WTC11 (cell line): Measurements from ENCODE around the gene TMEM198. TPM values are rescaled to one million over a fixed set of nuclear protein-coding genes. Genes with fewer than 3 reads are reported as not detected.

Experiments
- ATAC-seq: fragments of 200-7000 bp; cut with Tn5 transposase; 2 replicates; pipeline ENCODE4 v1.10.0; 2021; ENCODE audit warnings: mild to moderate bottlenecking, moderate library complexity
- CTCF ChIA-PET: fragments of 300-600 bp; sonication (Branson Sonifier 250); formaldehyde crosslinking; loops from one replicate; lab custom pipeline; 2021; ENCODE audit warnings: antibody characterized with exemption; lab: Charles Lee
- POLR2A ChIA-PET: fragments of 350-600 bp; sonication (Branson Sonifier 250); formaldehyde crosslinking; loops from one replicate; lab custom pipeline; 2021; ENCODE audit warnings: antibody characterized with exemption; lab: Charles Lee
- DNase-seq: peaks from one replicate; pipeline ENCODE4 v3.0.0; 2021; ENCODE audit warnings: low spot score
- H3K27ac Mint-ChIP-seq: 2 replicates; pipeline ENCODE4 v1.8.0; 2021; ENCODE audit warnings: mixed read lengths
- H3K27me3 Mint-ChIP-seq: 2 replicates; pipeline ENCODE4 v1.8.0; 2021; ENCODE audit warnings: low read depth, mild to moderate bottlenecking, moderate library complexity, mixed read lengths
- H3K36me3 Mint-ChIP-seq: 2 replicates; pipeline ENCODE4 v1.8.0; 2021; ENCODE audit warnings: mixed read lengths
- H3K4me1 Mint-ChIP-seq: 2 replicates; pipeline ENCODE4 v1.8.0; 2022; ENCODE audit warnings: mixed read lengths
- H3K4me3 Mint-ChIP-seq: 2 replicates; pipeline ENCODE4 v1.8.0; 2021; ENCODE audit warnings: mild to moderate bottlenecking, moderate library complexity, mixed read lengths
- H3K9me3 Mint-ChIP-seq: 2 replicates; pipeline ENCODE4 v1.8.0; 2021; ENCODE audit warnings: mixed read lengths
- AR ChIP-seq: fragments of 250-450 bp; sonication (Bioruptor Pico); IDR thresholded peaks from 2 replicates; pipeline ENCODE4 v1.9.0; 2021; ENCODE audit warnings: mild to moderate bottlenecking
- ESRRA ChIP-seq: sonication (generic); formaldehyde crosslinking; IDR thresholded peaks from 2 replicates; pipeline ENCODE4 v1.8.1; 2022; ENCODE audit warnings: mild to moderate bottlenecking, missing genetic modification reagents, borderline replicate concordance
- ETV6 ChIP-seq: sonication (generic); formaldehyde crosslinking; IDR thresholded peaks from 2 replicates; pipeline ENCODE4 v1.8.1; 2022; ENCODE audit warnings: mild to moderate bottlenecking, missing genetic modification reagents
- FOXK1 ChIP-seq: sonication (generic); formaldehyde crosslinking; IDR thresholded peaks from 2 replicates; pipeline ENCODE4 v1.8.0; 2022; ENCODE audit warnings: mild to moderate bottlenecking, moderate library complexity, missing genetic modification reagents
- NR2C2 ChIP-seq: sonication (generic); formaldehyde crosslinking; IDR thresholded peaks from 2 replicates; pipeline ENCODE4 v1.8.0; 2022; ENCODE audit warnings: mild to moderate bottlenecking, missing genetic modification reagents
- SMAD4 ChIP-seq: sonication (generic); formaldehyde crosslinking; IDR thresholded peaks from 2 replicates; pipeline ENCODE4 v1.8.0; 2022; ENCODE audit warnings: mild to moderate bottlenecking, missing genetic modification reagents
- ZBTB43 ChIP-seq: sonication (generic); formaldehyde crosslinking; IDR thresholded peaks from 2 replicates; pipeline ENCODE4 v1.8.1; 2023; ENCODE audit warnings: mild to moderate bottlenecking, missing genetic modification reagents
- ZNF423 ChIP-seq: fragments of 250-450 bp; sonication (Bioruptor Pico); IDR thresholded peaks from 2 replicates; pipeline ENCODE4 v2.1.2; 2022; ENCODE audit warnings: mild to moderate bottlenecking, moderate library complexity
- total RNA-seq: library from RNA; stranded (reverse); gene quantifications from 3 replicates; pipeline ENCODE4 v1.2.3, GENCODE V29; 2021
- TF ChIP-seq, protein P1 (sequence below): sonication (generic); formaldehyde crosslinking; IDR thresholded peaks from 2 replicates; pipeline ENCODE4 v1.8.1; 2023; ENCODE audit warnings: mild to moderate bottlenecking, missing genetic modification reagents, moderate library complexity
- TF ChIP-seq, protein P2 (sequence below): sonication (generic); formaldehyde crosslinking; IDR thresholded peaks from 2 replicates; pipeline ENCODE4 v1.8.1; 2023; ENCODE audit warnings: mild to moderate bottlenecking, moderate library complexity, missing genetic modification reagents
- TF ChIP-seq, protein P3 (sequence below): sonication (generic); formaldehyde crosslinking; IDR thresholded peaks from 2 replicates; pipeline ENCODE4 v1.8.0; 2022; ENCODE audit warnings: mild to moderate bottlenecking, missing genetic modification reagents
- TF ChIP-seq, protein P4 (sequence below): sonication (generic); formaldehyde crosslinking; IDR thresholded peaks from 2 replicates; pipeline ENCODE4 v1.8.1; 2022; ENCODE audit warnings: low read depth, mild to moderate bottlenecking, moderate library complexity, missing genetic modification reagents, borderline replicate concordance

The TMEM198 gene
- total RNA-seq, 1 experiment from 2014 or later = 7.1 TPM

DNA sequence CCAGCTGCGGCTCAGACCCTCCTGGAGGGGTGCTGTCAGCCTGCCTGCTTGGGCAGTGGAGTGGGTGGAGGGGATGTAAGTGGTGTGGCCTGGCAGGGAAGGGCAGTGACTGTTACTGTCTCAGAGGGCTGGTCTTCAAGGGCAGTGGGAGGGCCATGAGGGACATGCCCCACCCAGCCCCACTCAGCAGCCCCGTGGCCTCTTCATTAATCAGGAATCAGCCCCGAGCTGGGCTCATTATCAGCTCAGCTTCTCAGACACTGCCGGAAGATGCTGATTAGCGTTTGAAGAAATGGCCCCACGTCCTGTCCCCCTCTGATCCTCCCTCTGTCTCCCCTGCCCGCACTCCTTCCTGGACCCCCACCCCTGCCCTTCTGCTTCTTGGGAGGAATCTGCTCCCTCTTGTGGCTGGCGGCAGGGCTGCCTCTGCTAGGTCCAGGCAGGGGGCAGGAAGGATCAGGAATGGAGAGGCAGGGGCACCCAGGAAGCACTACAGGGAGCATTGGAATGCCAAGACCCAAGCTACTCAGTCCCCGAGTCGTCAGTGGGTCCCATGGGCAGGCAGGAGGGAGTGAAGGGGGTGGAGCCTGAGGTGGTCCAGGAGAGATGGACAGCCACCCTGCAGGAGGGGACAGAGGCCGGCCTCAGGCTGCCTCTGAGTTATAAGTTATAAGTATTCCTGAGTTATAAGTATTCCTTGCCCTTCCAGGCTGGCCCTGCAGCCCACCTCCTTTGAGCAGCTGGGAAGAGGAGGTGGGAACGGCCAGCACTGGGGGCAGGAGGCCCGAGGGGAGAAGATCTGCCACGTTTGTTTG, 22.6 kb upstream of the TMEM198 start (continued):
- TF ChIP-seq ETV6 (CRISPR knock-in tag) = peak; percentile 58; the same call in 1 of the 2 replicates
- no peak for TF ChIP-seq AR (CRISPR knock-in tag)
- TF ChIP-seq SMAD4 (CRISPR knock-in tag) = no peak
- no peak for TF ChIP-seq ZBTB43 (CRISPR knock-in tag)

DNA sequence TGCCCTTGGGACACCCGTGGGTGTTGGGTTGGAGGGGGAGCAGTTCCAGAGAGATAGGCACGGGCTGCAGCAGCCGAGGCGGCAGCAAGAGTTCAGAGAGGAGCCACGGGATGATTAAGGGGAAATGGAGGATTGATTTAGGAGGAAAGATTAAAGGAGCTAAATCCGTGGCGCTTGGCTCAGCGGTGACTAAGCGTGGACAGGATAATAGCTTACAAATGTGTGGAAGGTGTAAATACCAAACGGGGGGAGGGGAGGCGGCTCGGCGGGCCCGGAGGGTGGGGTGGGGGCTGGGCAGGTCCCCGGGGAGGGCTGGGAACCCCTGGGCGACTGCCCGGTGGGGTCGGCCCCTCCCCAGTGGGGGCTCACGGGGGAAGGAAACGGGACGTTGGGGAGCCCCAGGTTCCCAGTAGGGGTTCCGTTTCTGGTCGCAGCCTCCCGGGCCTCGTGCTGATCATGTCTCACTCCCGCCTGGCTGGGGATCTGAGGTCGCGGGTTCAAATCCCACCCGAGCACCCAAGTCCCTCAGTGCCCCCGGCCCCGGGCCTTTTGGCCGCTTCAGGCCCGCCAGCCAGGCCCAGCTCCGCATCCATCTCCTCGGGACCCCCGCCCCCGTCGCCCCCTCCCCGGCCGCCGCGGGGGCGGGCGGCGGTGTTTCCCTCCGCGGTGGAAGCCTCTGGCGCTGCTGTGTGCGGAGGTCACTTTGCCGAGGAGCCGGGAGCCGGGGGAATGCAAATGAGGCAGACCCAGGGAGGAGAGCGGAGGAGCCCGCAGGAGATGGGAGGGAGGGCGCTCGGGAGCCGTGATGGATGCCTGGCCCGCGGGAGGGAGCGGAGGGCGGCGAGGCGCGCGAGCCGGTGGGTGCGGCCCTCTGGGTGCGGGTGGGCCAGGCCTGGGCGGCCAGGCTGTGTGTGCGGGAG, 21.5 kb upstream of the TMEM198 start:
- peak; percentile 57 for ATAC-seq
- DNase-seq = peak; percentile 78
- Mint-ChIP-seq H3K36me3 (no peaks in the 10 kb centered on the region), H3K4me1 (peaks cover 66% of the 10 kb centered on the region), H3K27me3 (peaks cover 31% of the 10 kb centered on the region), H3K27ac (peak overlapping the region; percentile 58), H3K4me3 (peak overlapping the region; percentile 64), H3K9me3 (no peaks in the 10 kb centered on the region)
- ChIA-PET CTCF (interaction anchor here (0.5 to 41.3 kb wide), 37 partner anchors 8 to 652 kb away, joined by 3 to 2316 read pairs (median 6); partner anchors contain the start of genes ASIC4, DNPEP, GMPPA and SPEG), POLR2A (interaction anchor here (0.8 to 1.2 kb wide), 3 partner anchors 13 to 30 kb away, joined by 3 read pairs; no protein-coding TSS in a partner anchor)
- TF ChIP-seq, protein P1, sequence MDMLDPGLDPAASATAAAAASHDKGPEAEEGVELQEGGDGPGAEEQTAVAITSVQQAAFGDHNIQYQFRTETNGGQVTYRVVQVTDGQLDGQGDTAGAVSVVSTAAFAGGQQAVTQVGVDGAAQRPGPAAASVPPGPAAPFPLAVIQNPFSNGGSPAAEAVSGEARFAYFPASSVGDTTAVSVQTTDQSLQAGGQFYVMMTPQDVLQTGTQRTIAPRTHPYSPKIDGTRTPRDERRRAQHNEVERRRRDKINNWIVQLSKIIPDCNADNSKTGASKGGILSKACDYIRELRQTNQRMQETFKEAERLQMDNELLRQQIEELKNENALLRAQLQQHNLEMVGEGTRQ (CRISPR knock-in tag) = no peak
- TF ChIP-seq, protein P2, sequence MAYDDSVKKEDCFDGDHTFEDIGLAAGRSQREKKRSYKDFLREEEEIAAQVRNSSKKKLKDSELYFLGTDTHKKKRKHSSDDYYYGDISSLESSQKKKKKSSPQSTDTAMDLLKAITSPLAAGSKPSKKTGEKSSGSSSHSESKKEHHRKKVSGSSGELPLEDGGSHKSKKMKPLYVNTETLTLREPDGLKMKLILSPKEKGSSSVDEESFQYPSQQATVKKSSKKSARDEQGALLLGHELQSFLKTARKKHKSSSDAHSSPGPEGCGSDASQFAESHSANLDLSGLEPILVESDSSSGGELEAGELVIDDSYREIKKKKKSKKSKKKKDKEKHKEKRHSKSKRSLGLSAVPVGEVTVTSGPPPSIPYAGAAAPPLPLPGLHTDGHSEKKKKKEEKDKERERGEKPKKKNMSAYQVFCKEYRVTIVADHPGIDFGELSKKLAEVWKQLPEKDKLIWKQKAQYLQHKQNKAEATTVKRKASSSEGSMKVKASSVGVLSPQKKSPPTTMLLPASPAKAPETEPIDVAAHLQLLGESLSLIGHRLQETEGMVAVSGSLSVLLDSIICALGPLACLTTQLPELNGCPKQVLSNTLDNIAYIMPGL (CRISPR knock-in tag) = 0 out of 2 replicates have a peak, but pooled peaks have one; percentile 54
- TF ChIP-seq ZNF423 (CRISPR knock-in tag) (0 out of 2 replicates have a peak, but pooled peaks have one; percentile 2), NR2C2 (CRISPR knock-in tag) (no peak), FOXK1 (CRISPR knock-in tag) (no peak), ESRRA (CRISPR knock-in tag) (0 out of 2 replicates have a peak, but pooled peaks have one; percentile 21)
- TF ChIP-seq, protein P3, sequence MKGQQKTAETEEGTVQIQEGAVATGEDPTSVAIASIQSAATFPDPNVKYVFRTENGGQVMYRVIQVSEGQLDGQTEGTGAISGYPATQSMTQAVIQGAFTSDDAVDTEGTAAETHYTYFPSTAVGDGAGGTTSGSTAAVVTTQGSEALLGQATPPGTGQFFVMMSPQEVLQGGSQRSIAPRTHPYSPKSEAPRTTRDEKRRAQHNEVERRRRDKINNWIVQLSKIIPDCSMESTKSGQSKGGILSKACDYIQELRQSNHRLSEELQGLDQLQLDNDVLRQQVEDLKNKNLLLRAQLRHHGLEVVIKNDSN = no peak
- TF ChIP-seq, protein P4, sequence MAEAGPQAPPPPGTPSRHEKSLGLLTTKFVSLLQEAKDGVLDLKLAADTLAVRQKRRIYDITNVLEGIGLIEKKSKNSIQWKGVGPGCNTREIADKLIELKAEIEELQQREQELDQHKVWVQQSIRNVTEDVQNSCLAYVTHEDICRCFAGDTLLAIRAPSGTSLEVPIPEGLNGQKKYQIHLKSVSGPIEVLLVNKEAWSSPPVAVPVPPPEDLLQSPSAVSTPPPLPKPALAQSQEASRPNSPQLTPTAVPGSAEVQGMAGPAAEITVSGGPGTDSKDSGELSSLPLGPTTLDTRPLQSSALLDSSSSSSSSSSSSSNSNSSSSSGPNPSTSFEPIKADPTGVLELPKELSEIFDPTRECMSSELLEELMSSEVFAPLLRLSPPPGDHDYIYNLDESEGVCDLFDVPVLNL = 0 out of 2 replicates have a peak, but pooled peaks have one; percentile 14
